Measurements from ENCODE around the gene SVIL.

Gene SVIL

GRCh38 chr10:29650552-29650944 is 15.8 kb upstream of the SVIL start:
- in situ Hi-C loops (cut with MboI; ENCODE audit: low sequenced_read_pairs), result no loop called here

GRCh38 chr10:29649561-29650551 is 15.1 kb upstream of the SVIL start:
- in situ Hi-C loops (cut with MboI; ENCODE audit: low sequenced_read_pairs), result no loop called here

- in situ Hi-C loops (cut with MboI; ENCODE audit: low sequenced_read_pairs), result no loop called here
Observed at GRCh38 chr10:29648983-29649268, 14.2 kb upstream of the SVIL start.

- in situ Hi-C loops (cut with MboI; ENCODE audit: low sequenced_read_pairs), result no loop called here
Observed at GRCh38 chr10:29648114-29648982, 13.6 kb upstream of the SVIL start.

GRCh38 chr10:29647478-29647877 is 12.7 kb upstream of the SVIL start:
- in situ Hi-C loops (cut with MboI; ENCODE audit: low sequenced_read_pairs), result no loop called here

GRCh38 chr10:29646960-29647461 is 12.2 kb upstream of the SVIL start:
- in situ Hi-C loops (cut with MboI; ENCODE audit: low sequenced_read_pairs), result no loop called here

- in situ Hi-C loops (cut with MboI; ENCODE audit: low sequenced_read_pairs), result no loop called here
Observed at GRCh38 chr10:29646238-29646902, 11.6 kb upstream of the SVIL start.

GRCh38 chr10:29643771-29644501 is 9.2 kb upstream of the SVIL start:
- in situ Hi-C loops (cut with MboI; ENCODE audit: low sequenced_read_pairs), result no loop called here

GRCh38 chr10:29642990-29643389 is 8.2 kb upstream of the SVIL start:
- in situ Hi-C loops (cut with MboI; ENCODE audit: low sequenced_read_pairs), result no loop called here

- in situ Hi-C loops (cut with MboI; ENCODE audit: low sequenced_read_pairs), result no loop called here
Observed at GRCh38 chr10:29637537-29637936, 2.8 kb upstream of the SVIL start.

GRCh38 chr10:29636178-29636577 is 1.4 kb upstream of the SVIL start:
- in situ Hi-C loops (cut with MboI; ENCODE audit: low sequenced_read_pairs), result no loop called here

GRCh38 chr10:29635711-29636144 is 957 bp upstream of the SVIL start:
- in situ Hi-C loops (cut with MboI; ENCODE audit: low sequenced_read_pairs), result no loop called here

GRCh38 chr10:29634105-29634504 is 666 bp downstream of the SVIL start:
- in situ Hi-C loops (cut with MboI; ENCODE audit: low sequenced_read_pairs), result no loop called here

GRCh38 chr10:29631049-29631339 is 3.8 kb downstream of the SVIL start:
- in situ Hi-C loops (cut with MboI; ENCODE audit: low sequenced_read_pairs), result no loop called here

- in situ Hi-C loops (cut with MboI; ENCODE audit: low sequenced_read_pairs), result no loop called here
Observed at GRCh38 chr10:29630205-29631048, 4.3 kb downstream of the SVIL start.

- in situ Hi-C loops (cut with MboI; ENCODE audit: low sequenced_read_pairs), result no loop called here
Observed at GRCh38 chr10:29628912-29629526, 5.8 kb downstream of the SVIL start.

GRCh38 chr10:29628311-29628710 is 6.5 kb downstream of the SVIL start:
- in situ Hi-C loops (cut with MboI; ENCODE audit: low sequenced_read_pairs), result no loop called here

- in situ Hi-C loops (cut with MboI; ENCODE audit: low sequenced_read_pairs), result no loop called here
Observed at GRCh38 chr10:29627201-29628132, 7.3 kb downstream of the SVIL start.
